GM23338 (cell line): ENCODE measurements around the gene RAB39A. TPM values are rescaled to one million over a fixed set of nuclear protein-coding genes. Genes with fewer than 3 reads are reported as not detected.

Experiments used
- ATAC-seq: fragments of 200-7000 bp; cut with Tn5 transposase; 3 replicates; pipeline ENCODE4 v1.9.1; 2020
- DNase-seq: peaks from one replicate; pipeline ENCODE4 v3.0.0-alpha.2; 2015; ENCODE audit warnings: low spot score
- H2AFZ ChIP-seq: fragments of 200-600 bp; sonication (generic); 2 replicates; pipeline ENCODE4 v1.8.0; 2016; ENCODE audit warnings: antibody characterized with exemption, mild to moderate bottlenecking, moderate library complexity
- H3F3A ChIP-seq: fragments of 200-600 bp; sonication (generic); replicated peaks from 2 replicates; pipeline ENCODE4 v1.8.0; 2017; ENCODE audit warnings: antibody characterized with exemption, mixed run types, low read depth
- H3K27ac ChIP-seq: fragments of 200-600 bp; sonication (generic); 2 replicates; pipeline ENCODE4 v1.6.1; 2016; ENCODE audit warnings: low read depth
- H3K27me3 ChIP-seq: fragments of 200-600 bp; sonication (generic); 2 replicates; pipeline ENCODE4 v1.8.0; 2016; ENCODE audit warnings: mild to moderate bottlenecking, mixed run types, moderate library complexity; ENCODE audit not compliant: insufficient read depth
- H3K36me3 ChIP-seq: fragments of 200-600 bp; sonication (generic); 2 replicates; pipeline ENCODE4 v1.8.0; 2016; ENCODE audit warnings: mild to moderate bottlenecking; ENCODE audit not compliant: insufficient read depth
- H3K4me1 ChIP-seq: fragments of 200-600 bp; sonication (generic); 2 replicates; pipeline ENCODE4 v1.8.0; 2016; ENCODE audit warnings: mild to moderate bottlenecking, moderate library complexity; ENCODE audit not compliant: insufficient read depth
- H3K4me2 ChIP-seq: fragments of 200-600 bp; sonication (generic); 2 replicates; pipeline ENCODE4 v1.7.1; 2017; ENCODE audit warnings: mixed run types
- H3K4me3 ChIP-seq: fragments of 200-600 bp; sonication (generic); 2 replicates; pipeline ENCODE4 v1.6.1; 2016; ENCODE audit warnings: mixed run types
- H3K79me2 ChIP-seq: fragments of 200-600 bp; sonication (generic); replicated peaks from 2 replicates; pipeline ENCODE4 v1.8.0; 2017; ENCODE audit warnings: mild to moderate bottlenecking; ENCODE audit not compliant: insufficient read depth
- H3K9me2 ChIP-seq: fragments of 200-600 bp; sonication (generic); 2 replicates; pipeline ENCODE4 v1.8.0; 2017; ENCODE audit not compliant: insufficient read depth
- H4K20me1 ChIP-seq: fragments of 200-600 bp; sonication (generic); replicated peaks from 2 replicates; pipeline ENCODE4 v1.8.0; 2017; ENCODE audit warnings: mild to moderate bottlenecking; ENCODE audit not compliant: insufficient read depth
- H3K27ac Mint-ChIP-seq: 2 replicates; pipeline ENCODE4 v1.8.0; 2020; ENCODE audit warnings: inconsistent platforms, mild to moderate bottlenecking, moderate library complexity, mixed read lengths
- H3K27me3 Mint-ChIP-seq: 3 replicates; pipeline ENCODE4 v1.8.0; 2022; ENCODE audit warnings: low read depth, mild to moderate bottlenecking, moderate library complexity, mixed read lengths, inconsistent platforms; ENCODE audit not compliant: insufficient read depth, poor library complexity
- H3K36me3 Mint-ChIP-seq: 3 replicates; pipeline ENCODE4 v1.8.0; 2021; ENCODE audit warnings: low read depth, mild to moderate bottlenecking, inconsistent platforms, moderate library complexity, mixed read lengths
- H3K4me1 Mint-ChIP-seq: 3 replicates; pipeline ENCODE4 v1.8.0; 2020; ENCODE audit warnings: mild to moderate bottlenecking, inconsistent platforms, mixed read lengths
- H3K4me3 Mint-ChIP-seq: 3 replicates; pipeline ENCODE4 v1.8.0; 2021; ENCODE audit warnings: moderate library complexity, mild to moderate bottlenecking, inconsistent platforms, mixed read lengths
- H3K9me3 Mint-ChIP-seq: 3 replicates; pipeline ENCODE4 v1.8.0; 2020; ENCODE audit warnings: moderate library complexity, mild to moderate bottlenecking, inconsistent platforms, mixed read lengths
- CREB1 ChIP-seq: fragments of 250-450 bp; sonication (Bioruptor Pico); IDR thresholded peaks from 2 replicates; pipeline ENCODE4 v1.5.0; 2020; ENCODE audit warnings: low read depth, mild to moderate bottlenecking, moderate library complexity
- CTCF ChIP-seq, 2 experiments: fragments of 200-600 bp in 1 of 2; sonication (generic) in 1 of 2; conservative IDR thresholded peaks; 2 replicates each; pipeline versions ENCODE4 v1.5.1 to v1.6.1; 2016 to 2017; ENCODE audit warnings: antibody characterized with exemption in 2 of 2, low read depth in 2 of 2, mild to moderate bottlenecking in 2 of 2, moderate library complexity in 1 of 2
- EZH2 ChIP-seq: fragments of 200-600 bp; sonication (generic); IDR thresholded peaks from one replicate; pipeline ENCODE4 v1.8.0; 2017; ENCODE audit warnings: antibody characterized with exemption, mild to moderate bottlenecking, low read depth; ENCODE audit not compliant: unreplicated experiment
- EZH2phosphoT487 ChIP-seq: fragments of 200-600 bp; sonication (generic); IDR thresholded peaks from one replicate; pipeline ENCODE4 v1.8.1; 2018; ENCODE audit warnings: antibody characterized with exemption; ENCODE audit not compliant: unreplicated experiment
- JUNB ChIP-seq: IDR thresholded peaks from one replicate; pipeline ENCODE4 v1.6.1; 2016; ENCODE audit warnings: antibody characterized with exemption; ENCODE audit not compliant: unreplicated experiment
- NANOG ChIP-seq: IDR thresholded peaks from 2 replicates; pipeline ENCODE4 v1.6.1; 2016; ENCODE audit warnings: antibody characterized with exemption, borderline replicate concordance
- POLR2AphosphoS5 ChIP-seq: IDR thresholded peaks from 2 replicates; pipeline ENCODE4 v1.6.1; 2016; ENCODE audit warnings: antibody characterized with exemption, low read depth
- REST ChIP-seq: IDR thresholded peaks from one replicate; pipeline ENCODE4 v1.6.1; 2018; ENCODE audit warnings: antibody characterized with exemption; ENCODE audit not compliant: unreplicated experiment
- STAT1 ChIP-seq: IDR thresholded peaks from one replicate; pipeline ENCODE4 v1.6.1; 2016; ENCODE audit warnings: antibody characterized with exemption; ENCODE audit not compliant: unreplicated experiment
- ZNF114 ChIP-seq: fragments of 250-450 bp; sonication (Bioruptor Pico); IDR thresholded peaks from 2 replicates; pipeline ENCODE4 v1.5.0; 2020; ENCODE audit warnings: mild to moderate bottlenecking, moderate library complexity
- ZNF331 ChIP-seq: fragments of 250-450 bp; sonication (Bioruptor Pico); IDR thresholded peaks from 2 replicates; pipeline ENCODE4 v1.5.0; 2020; ENCODE audit warnings: low read depth, mild to moderate bottlenecking, moderate library complexity
- polyA plus RNA-seq: library from polyadenylated mRNA; unstranded; fragments of >200 nt; fragmentation: Nextera tagmentation; extraction: Ambion mirVana; gene quantifications from 2 replicates; pipeline ENCODE4 v1.2.1, GENCODE V29; 2016
- total RNA-seq: library from RNA; depleted of rRNA; stranded (reverse); fragments of >200 nt; shearing (Covaris generic); gene quantifications from 2 replicates; pipeline ENCODE4 v1.2.3, GENCODE V29; 2014
- TF ChIP-seq, protein P1 (sequence below): IDR thresholded peaks from 2 replicates; pipeline ENCODE4 v1.6.1; 2016; ENCODE audit warnings: antibody characterized with exemption
- TF ChIP-seq, protein P2 (sequence below): fragments of 250-450 bp; sonication (Bioruptor Pico); IDR thresholded peaks from 2 replicates; pipeline ENCODE4 v1.5.0; 2020; ENCODE audit warnings: mild to moderate bottlenecking, moderate library complexity

The RAB39A gene
- total and polyA plus RNA-seq, 2 experiments from 2014 or later = 4.5 to 26.3 TPM

- Histone ChIP-seq H3K36me3 (no peaks in the 10 kb centered on the region), H3K4me3 (no peak overlapping the region), H2AFZ (no peak overlapping the region), H3K9me2 (no peaks in the 10 kb centered on the region), H3K4me2 (no peak overlapping the region), H3K79me2 (peaks cover 5% of the 10 kb centered on the region), H3K4me1 (no peaks in the 10 kb centered on the region), H4K20me1 (no peaks in the 10 kb centered on the region), H3K27ac (no peak overlapping the region), H3K27me3 (no peaks in the 10 kb centered on the region), H3F3A (no peaks in the 10 kb centered on the region)
- no peaks in the 10 kb centered on the region for H3K36me3 Mint-ChIP-seq
- no peaks in the 10 kb centered on the region for H3K9me3 Mint-ChIP-seq
- H3K4me1 Mint-ChIP-seq = no peaks in the 10 kb centered on the region; the same call in 2 of the 3 replicates
- DNase-seq (no peak), ATAC-seq (no peak)
- no peak overlapping the region for H3K27ac Mint-ChIP-seq
- peaks cover 6% of the 10 kb centered on the region for H3K27me3 Mint-ChIP-seq
- TF ChIP-seq JUNB (no peak), EZH2 (no peak), ZNF331 (no peak), POLR2AphosphoS5 (no peak), NANOG (no peak), CREB1 (CRISPR knock-in tag) (no peak), STAT1 (no peak), EZH2phosphoT487 (no peak), CTCF (conservative IDR thresholded peaks at IDR 0.05; ENCODE audit: low read depth in 2 of 2) (no peak), ZNF114 (CRISPR knock-in tag) (no peak), REST (no peak)
- TF ChIP-seq, protein P1, sequence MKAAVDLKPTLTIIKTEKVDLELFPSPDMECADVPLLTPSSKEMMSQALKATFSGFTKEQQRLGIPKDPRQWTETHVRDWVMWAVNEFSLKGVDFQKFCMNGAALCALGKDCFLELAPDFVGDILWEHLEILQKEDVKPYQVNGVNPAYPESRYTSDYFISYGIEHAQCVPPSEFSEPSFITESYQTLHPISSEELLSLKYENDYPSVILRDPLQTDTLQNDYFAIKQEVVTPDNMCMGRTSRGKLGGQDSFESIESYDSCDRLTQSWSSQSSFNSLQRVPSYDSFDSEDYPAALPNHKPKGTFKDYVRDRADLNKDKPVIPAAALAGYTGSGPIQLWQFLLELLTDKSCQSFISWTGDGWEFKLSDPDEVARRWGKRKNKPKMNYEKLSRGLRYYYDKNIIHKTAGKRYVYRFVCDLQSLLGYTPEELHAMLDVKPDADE = no peak
- TF ChIP-seq, protein P2, sequence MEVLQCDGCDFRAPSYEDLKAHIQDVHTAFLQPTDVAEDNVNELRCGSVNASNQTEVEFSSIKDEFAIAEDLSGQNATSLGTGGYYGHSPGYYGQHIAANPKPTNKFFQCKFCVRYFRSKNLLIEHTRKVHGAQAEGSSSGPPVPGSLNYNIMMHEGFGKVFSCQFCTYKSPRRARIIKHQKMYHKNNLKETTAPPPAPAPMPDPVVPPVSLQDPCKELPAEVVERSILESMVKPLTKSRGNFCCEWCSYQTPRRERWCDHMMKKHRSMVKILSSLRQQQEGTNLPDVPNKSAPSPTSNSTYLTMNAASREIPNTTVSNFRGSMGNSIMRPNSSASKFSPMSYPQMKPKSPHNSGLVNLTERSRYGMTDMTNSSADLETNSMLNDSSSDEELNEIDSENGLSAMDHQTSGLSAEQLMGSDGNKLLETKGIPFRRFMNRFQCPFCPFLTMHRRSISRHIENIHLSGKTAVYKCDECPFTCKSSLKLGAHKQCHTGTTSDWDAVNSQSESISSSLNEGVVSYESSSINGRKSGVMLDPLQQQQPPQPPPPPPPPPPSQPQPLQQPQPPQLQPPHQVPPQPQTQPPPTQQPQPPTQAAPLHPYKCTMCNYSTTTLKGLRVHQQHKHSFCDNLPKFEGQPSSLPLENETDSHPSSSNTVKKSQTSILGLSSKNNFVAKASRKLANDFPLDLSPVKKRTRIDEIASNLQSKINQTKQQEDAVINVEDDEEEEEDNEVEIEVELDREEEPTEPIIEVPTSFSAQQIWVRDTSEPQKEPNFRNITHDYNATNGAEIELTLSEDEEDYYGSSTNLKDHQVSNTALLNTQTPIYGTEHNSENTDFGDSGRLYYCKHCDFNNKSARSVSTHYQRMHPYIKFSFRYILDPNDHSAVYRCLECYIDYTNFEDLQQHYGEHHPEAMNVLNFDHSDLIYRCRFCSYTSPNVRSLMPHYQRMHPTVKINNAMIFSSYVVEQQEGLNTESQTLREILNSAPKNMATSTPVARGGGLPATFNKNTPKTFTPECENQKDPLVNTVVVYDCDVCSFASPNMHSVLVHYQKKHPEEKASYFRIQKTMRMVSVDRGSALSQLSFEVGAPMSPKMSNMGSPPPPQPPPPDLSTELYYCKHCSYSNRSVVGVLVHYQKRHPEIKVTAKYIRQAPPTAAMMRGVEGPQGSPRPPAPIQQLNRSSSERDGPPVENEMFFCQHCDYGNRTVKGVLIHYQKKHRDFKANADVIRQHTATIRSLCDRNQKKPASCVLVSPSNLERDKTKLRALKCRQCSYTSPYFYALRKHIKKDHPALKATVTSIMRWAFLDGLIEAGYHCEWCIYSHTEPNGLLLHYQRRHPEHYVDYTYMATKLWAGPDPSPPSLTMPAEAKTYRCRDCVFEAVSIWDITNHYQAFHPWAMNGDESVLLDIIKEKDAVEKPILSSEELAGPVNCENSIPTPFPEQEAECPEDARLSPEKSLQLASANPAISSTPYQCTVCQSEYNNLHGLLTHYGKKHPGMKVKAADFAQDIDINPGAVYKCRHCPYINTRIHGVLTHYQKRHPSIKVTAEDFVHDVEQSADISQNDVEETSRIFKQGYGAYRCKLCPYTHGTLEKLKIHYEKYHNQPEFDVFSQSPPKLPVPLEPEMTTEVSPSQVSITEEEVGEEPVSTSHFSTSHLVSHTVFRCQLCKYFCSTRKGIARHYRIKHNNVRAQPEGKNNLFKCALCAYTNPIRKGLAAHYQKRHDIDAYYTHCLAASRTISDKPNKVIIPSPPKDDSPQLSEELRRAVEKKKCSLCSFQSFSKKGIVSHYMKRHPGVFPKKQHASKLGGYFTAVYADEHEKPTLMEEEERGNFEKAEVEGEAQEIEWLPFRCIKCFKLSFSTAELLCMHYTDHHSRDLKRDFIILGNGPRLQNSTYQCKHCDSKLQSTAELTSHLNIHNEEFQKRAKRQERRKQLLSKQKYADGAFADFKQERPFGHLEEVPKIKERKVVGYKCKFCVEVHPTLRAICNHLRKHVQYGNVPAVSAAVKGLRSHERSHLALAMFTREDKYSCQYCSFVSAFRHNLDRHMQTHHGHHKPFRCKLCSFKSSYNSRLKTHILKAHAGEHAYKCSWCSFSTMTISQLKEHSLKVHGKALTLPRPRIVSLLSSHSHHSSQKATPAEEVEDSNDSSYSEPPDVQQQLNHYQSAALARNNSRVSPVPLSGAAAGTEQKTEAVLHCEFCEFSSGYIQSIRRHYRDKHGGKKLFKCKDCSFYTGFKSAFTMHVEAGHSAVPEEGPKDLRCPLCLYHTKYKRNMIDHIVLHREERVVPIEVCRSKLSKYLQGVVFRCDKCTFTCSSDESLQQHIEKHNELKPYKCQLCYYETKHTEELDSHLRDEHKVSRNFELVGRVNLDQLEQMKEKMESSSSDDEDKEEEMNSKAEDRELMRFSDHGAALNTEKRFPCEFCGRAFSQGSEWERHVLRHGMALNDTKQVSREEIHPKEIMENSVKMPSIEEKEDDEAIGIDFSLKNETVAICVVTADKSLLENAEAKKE = no peak
- H3K4me3 Mint-ChIP-seq = no peak overlapping the region
Observed at GRCh38 chr11:107924306-107924705, 3.9 kb upstream of the RAB39A start.
